RCC 7860 (cell line): ENCODE data around the gene RENBP.

Experiments used
- DNase-seq: peaks from one replicate; pipeline ENCODE4 v3.0.0-alpha.2; 2015; ENCODE audit warnings: low spot score
- FAIRE-seq: peaks from 2 replicates; lab custom pipeline; 2012; peaks lifted over from hg19 to GRCh38; lab: Jason Lieb, UNC

Gene RENBP

DNA sequence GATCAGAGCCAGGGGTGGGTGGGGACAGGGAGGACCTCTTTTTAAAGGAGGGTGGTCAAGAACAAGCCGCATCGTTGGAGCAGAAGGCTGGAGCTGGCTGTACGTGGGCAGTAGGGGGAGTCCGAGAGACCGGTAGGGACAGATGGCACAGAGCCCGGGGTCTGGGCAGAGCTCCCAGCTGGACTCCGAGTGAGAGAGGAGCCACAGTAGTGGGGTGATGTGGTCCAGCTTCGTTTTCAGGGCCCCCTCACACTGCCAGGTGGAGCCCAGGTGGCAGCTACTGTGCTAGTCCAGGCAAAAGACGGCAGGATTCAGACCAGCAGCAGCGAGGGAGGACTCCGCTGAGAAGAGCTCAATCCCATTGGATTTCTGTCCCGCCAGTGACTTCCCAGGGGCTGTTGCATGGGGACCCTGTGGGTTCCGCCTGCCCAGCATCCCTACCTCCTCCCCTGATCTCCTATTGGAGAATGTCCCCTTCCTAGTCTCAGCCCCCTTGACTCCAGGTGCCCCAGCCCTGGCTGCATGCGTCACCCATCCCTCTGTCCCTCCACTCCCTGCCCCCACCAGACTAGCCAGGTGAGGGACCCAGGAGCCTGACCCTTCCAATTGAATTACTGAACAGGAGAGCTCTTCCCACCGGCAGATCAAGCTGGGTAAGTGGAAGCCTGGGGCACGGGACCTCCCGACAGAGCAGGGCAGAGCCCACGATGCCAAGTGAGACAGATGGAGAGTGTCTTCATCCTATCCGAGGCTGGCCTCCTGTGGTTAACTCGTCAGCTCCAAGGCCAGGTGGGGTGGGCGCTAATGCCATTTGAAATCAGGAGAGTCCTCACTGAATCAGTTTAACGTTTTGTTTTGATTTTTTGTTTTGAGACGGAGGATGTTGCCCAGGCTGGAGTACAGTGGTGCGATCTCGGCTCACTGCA is 21.2 kb downstream of the RENBP start:
- DNase-seq (peak; percentile 22), FAIRE-seq (no peak)

GRCh38 chrX:153921511-153922446 is 22.7 kb downstream of the RENBP start:
- FAIRE-seq = no peak
- no peak for DNase-seq

- FAIRE-seq = no peak
Measured at GRCh38 chrX:153921070-153921469, 23.4 kb downstream of the RENBP start.

DNA sequence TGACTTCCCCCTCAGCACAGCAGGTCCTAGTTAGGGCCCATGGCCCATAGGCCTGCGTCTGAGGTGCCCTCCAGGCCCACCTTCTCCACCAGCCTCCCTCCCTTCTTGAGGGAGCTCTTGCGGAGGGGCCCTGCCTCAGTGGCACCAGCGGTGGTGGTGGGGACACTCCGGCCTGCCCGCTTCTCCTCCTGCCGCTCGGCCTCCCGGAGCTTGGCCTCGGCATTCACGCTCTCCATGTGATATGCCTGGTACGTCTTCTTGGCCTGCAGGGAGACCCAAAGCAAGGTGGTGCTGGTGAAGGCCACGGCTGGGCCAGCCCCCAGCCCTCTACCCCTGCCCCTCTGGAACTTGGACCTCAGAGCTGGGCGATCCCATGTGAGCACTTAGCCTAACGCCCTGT is 23.9 kb downstream of the RENBP start:
- no peak for DNase-seq
- FAIRE-seq = no peak

More at GRCh38 chrX:153921070-153921469, 23.4 kb downstream of the RENBP start:
- DNase-seq = no peak

DNA sequence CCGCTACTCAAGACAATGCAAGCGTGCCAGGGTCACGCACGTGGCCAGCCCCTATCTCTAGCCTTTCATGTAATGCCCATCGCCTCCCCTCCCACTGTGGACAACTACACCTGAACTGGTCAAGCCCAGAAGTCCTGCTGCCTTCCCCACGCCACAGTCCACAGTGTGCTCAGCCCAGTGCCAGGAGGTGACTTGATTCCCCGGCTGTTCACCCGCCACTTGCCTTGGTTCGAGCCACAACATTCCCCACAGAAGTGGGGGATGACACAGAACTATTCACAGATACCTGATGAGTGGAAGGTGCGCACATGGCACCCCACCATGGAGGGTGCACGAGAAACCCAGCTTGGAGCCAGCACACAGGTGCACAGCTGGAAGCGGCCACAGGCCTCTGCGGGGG is 25.2 kb downstream of the RENBP start:
- no peak for DNase-seq

GRCh38 chrX:153917869-153918268 is 26.6 kb downstream of the RENBP start:
- DNase-seq = no peak
- no peak for FAIRE-seq

More for the DNA sequence above, 25.2 kb downstream of the RENBP start:
- FAIRE-seq = no peak

GRCh38 chrX:153913701-153914100 is 30.7 kb downstream of the RENBP start:
- no peak for FAIRE-seq
- DNase-seq = no peak

GRCh38 chrX:153913211-153913610 is 31.2 kb downstream of the RENBP start:
- FAIRE-seq (no peak), DNase-seq (no peak)

DNA sequence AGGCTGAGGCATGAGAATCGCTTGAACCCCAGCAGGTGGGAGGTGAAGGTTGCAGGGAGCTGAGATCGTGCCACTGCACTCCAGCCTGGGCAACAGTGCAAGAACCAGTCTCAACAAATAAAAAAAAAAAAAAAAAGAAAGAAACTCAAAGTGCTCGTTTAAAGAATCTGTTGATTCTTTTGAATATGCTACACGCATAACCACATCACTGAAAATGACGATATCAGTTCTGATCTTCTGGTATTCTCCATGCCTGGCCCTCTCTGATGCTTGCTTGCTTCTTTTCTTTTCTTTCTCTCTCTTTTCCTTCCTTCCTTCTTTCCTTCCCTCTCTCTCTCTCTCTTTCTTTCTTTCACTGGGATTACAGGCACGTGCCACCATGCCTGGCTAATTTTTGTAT is 32.6 kb downstream of the RENBP start:
- FAIRE-seq (no peak), DNase-seq (no peak)

GRCh38 chrX:153910446-153910845 is 34.0 kb downstream of the RENBP start:
- FAIRE-seq (no peak), DNase-seq (no peak)

GRCh38 chrX:153909980-153910360 is 34.5 kb downstream of the RENBP start:
- DNase-seq (no peak), FAIRE-seq (no peak)

DNA sequence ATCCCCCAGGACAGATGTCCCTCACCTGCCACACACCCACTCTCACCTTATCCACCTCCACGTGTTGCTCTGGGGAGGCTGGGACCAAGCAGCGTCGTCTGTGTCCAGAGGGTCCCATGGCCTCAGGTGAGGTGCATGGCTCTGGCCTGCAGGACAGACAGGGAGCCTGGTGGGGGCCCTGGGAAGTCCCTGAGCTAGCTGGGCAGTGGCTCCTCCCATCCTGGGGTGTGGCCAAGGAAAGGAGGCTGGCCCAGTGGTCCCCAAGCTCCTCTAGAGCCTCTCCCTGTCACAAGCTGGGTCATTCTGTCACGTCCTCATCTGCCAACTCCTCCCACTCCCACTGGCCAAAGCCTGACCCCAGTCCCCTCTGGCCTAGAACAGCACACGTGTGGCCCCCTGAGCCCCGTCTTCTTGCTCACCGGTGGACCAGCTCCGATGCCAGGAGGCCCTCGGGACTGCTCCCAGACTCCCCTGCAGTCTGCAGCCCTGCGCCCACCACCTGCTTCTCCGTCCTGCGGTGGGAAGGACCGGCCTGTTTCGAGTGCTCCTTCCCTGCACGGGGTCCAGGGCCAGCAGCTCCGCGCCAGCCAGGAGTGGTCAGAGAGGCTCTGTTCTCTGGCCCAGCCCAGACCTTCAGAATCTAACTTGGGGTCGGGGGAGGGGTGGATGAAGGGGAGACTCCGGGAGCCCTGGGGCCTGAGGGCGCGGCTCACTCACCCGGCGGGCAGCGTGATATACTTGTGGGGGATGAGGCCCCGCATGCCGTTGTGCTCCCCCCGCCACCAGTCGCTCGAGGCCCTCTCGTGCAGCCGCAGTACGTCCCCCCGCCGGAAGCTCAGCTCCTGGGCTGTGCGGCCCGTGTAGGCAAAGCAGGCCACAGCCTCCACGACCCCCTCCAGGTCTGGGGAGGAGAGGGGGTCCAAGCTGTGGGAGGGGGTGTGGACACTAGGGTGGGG is 35.1 kb downstream of the RENBP start:
- FAIRE-seq (no peak), DNase-seq (no peak)

GRCh38 chrX:153908219-153908860 is 36.1 kb downstream of the RENBP start:
- FAIRE-seq (no peak), DNase-seq (no peak)

GRCh38 chrX:153907456-153907855 is 37.0 kb downstream of the RENBP start:
- FAIRE-seq (no peak), DNase-seq (no peak)

- DNase-seq = no peak
- no peak for FAIRE-seq
Measured at GRCh38 chrX:153906126-153906917, 38.1 kb downstream of the RENBP start.

- DNase-seq = no peak
Measured at GRCh38 chrX:153905481-153906095, 38.9 kb downstream of the RENBP start.

GRCh38 chrX:153903991-153904957 is 40.2 kb downstream of the RENBP start, which contains the start of gene AVPR2:
Gene AVPR2, plus strand, starts transcription at chrX:153904673. Its CDS starts 473 bp downstream, at chrX:153905146.
- FAIRE-seq = no peak

More at GRCh38 chrX:153905481-153906095, 38.9 kb downstream of the RENBP start:
- FAIRE-seq = no peak

More at GRCh38 chrX:153903991-153904957, 40.2 kb downstream of the RENBP start, which contains the start of gene AVPR2:
- no peak for DNase-seq
